ENCODE measurements around the gene F8A2. TPM values are rescaled to one million over a fixed set of nuclear protein-coding genes. Genes with fewer than 3 reads are reported as not detected.

F8A2 gene
- total and polyA plus RNA-seq, 9 of the 15 experiments (the other 6 are each of a cell fraction or from before 2014, with no cell fraction given): not detected

DNA sequence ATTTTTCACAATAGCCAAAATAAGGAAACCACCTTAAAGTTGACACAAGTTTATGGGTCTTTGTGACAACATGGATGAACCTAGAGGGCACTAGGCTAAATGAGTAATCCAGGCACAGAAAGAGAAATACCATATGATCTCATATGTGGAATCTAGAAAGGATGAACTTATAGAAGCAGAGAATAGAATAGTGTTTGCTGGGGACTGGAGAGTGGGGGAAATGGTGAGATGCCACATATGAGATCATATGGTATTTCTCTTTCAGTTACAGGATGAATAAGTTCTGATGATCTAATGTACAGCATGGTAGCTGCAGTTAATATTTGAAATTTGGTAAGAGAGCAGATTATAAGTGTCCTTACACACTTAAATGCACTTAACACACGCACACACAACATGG lies 35.9 kb downstream of the F8A2 start:
- Histone ChIP-seq H3K27ac (ENCODE audit: extremely low read depth, low read depth, low read length) (no peak overlapping the region), H3K27me3 (ENCODE audit: control insufficient read depth in 2 of 2, insufficient read depth in 2 of 2, low read length in 2 of 2) (no peaks in the 10 kb centered on the region), H3K9ac (ENCODE audit: insufficient read depth in 1 of 2, low read depth in 2 of 2, low read length in 2 of 2) (no peak overlapping the region), H2AFZ (ENCODE audit: low read depth, low read length) (no peak overlapping the region), H3K4me2 (ENCODE audit: insufficient read depth, low read length) (no peak overlapping the region), H3K9me3 (replicated peaks; ENCODE audit: control insufficient read depth, insufficient read depth, low read depth, low read length) (no peaks in the 10 kb centered on the region), H4K20me1 (replicated peaks; ENCODE audit: control insufficient read depth, insufficient read depth, low read length) (no peaks in the 10 kb centered on the region), H3K9me1 (ENCODE audit: control insufficient read depth, insufficient read depth, low read length) (no peaks in the 10 kb centered on the region), H3K36me3 (ENCODE audit: control insufficient read depth, insufficient read depth, low read length) (no peaks in the 10 kb centered on the region), H3K4me3 (no peak overlapping the region), H3K4me1 (replicated peaks in 1 of 2; ENCODE audit: control insufficient read depth in 2 of 2, insufficient read depth in 2 of 2, low read length in 2 of 2) (no peaks in the 10 kb centered on the region), H3K79me2 (ENCODE audit: control insufficient read depth, insufficient read depth, low read length) (no peaks in the 10 kb centered on the region)
- POLR2A ChIA-PET: no interaction called here
- TF ChIP-seq ZKSCAN3 (CRISPR knock-in tag; IDR thresholded peaks at IDR 0.05): no peak
- ATAC-seq: no peak
- DNase-seq (ENCODE audit: extremely low read depth in 1 of 4, low spot score in 3 of 4): no peak
- CTCF ChIA-PET (ENCODE audit: low intra/inter-chr PET ratio): no interaction called here
- intact Hi-C loops (cut with micrococcal nuclease): no loop called here
- WGBS (ENCODE audit: insufficient coverage, low coverage, missing lambda C conversion rate): 42% methylated on average over 1 of the region's 1 CpG
- in situ Hi-C loops (cut with MboI): no loop called here
- FAIRE-seq: no peak
- no TSS peak for BruUV-seq (replicated peaks)

Small RNA genes lying within 50 kb of the gene (microRNA-seq; reads per million reads assigned to microRNA genes)
- not detected for gene MIR1184-2 (ENCODE audit: borderline microRNAs expressed)

Small RNA genes lying within 50 kb of the gene (small RNA-seq; reads per million reads assigned to genes)
- not detected for gene MIR1184-2

Other genes with a start within 250 kb of the F8A2 start
- 69.5 and 83.2 TPM in 2 replicates for gene VBP1, start 165.6 kb upstream of the F8A2 start, total RNA-seq (2014; rRNA removed)
- 176 and 199 TPM in 2 replicates for gene VBP1, start 165.6 kb upstream of the F8A2 start, total RNA-seq (2014; rRNA removed; fragmentation: Illumina TruSeq; extraction: Trizol)
- gene VBP1, start 165.6 kb upstream of the F8A2 start, total RNA-seq (2015; rRNA removed; fragmentation: Illumina TruSeq; extraction: Trizol): 130 and 142 TPM in 2 replicates
- 123 and 126 TPM in 2 replicates for gene VBP1, start 165.6 kb upstream of the F8A2 start, total RNA-seq (2021)
- gene VBP1, start 165.6 kb upstream of the F8A2 start, polyA plus RNA-seq (2011; rRNA removed): 71.0 and 151 TPM in 2 replicates
- 130 and 175 TPM in 2 replicates for gene VBP1, start 165.6 kb upstream of the F8A2 start, polyA plus RNA-seq (2014; fragmentation: Illumina TruSeq; extraction: Trizol)
- gene VBP1, start 165.6 kb upstream of the F8A2 start, polyA plus RNA-seq (2014; fragmentation: Nextera tagmentation; extraction: Ambion mirVana): 100 to 1,000 TPM; 245 to 263 TPM
- gene VBP1, start 165.6 kb upstream of the F8A2 start, polyA plus RNA-seq (2014; rRNA removed): 98.8 and 113 TPM in 2 replicates
- not detected in 2 replicates for gene RAB39B, start 117.6 kb upstream of the F8A2 start, total RNA-seq (2014; rRNA removed)
- 0.04 TPM in 1 of 2 replicates, not detected in the other for gene RAB39B, start 117.6 kb upstream of the F8A2 start, total RNA-seq (2014; rRNA removed; fragmentation: Illumina TruSeq; extraction: Trizol)
- gene RAB39B, start 117.6 kb upstream of the F8A2 start, total RNA-seq (2015; rRNA removed; fragmentation: Illumina TruSeq; extraction: Trizol): not detected in 2 replicates
- 0.07 and 0.09 TPM in 2 replicates for gene RAB39B, start 117.6 kb upstream of the F8A2 start, total RNA-seq (2021)
- 0.03 TPM in 1 of 2 replicates, not detected in the other for gene RAB39B, start 117.6 kb upstream of the F8A2 start, polyA plus RNA-seq (2011; rRNA removed)
- 0.04 TPM in 1 of 2 replicates, not detected in the other for gene RAB39B, start 117.6 kb upstream of the F8A2 start, polyA plus RNA-seq (2014; fragmentation: Illumina TruSeq; extraction: Trizol)
- gene RAB39B, start 117.6 kb upstream of the F8A2 start, polyA plus RNA-seq (2014; fragmentation: Nextera tagmentation; extraction: Ambion mirVana): not detected
- not detected in 2 replicates for gene RAB39B, start 117.6 kb upstream of the F8A2 start, polyA plus RNA-seq (2014; rRNA removed)
- 37.0 and 43.1 TPM in 2 replicates for gene CLIC2, start 47.5 kb upstream of the F8A2 start, total RNA-seq (2014; rRNA removed)
- gene CLIC2, start 47.5 kb upstream of the F8A2 start, total RNA-seq (2014; rRNA removed; fragmentation: Illumina TruSeq; extraction: Trizol): 74.7 and 86.2 TPM in 2 replicates
- 52.4 and 57.7 TPM in 2 replicates for gene CLIC2, start 47.5 kb upstream of the F8A2 start, total RNA-seq (2015; rRNA removed; fragmentation: Illumina TruSeq; extraction: Trizol)
- gene CLIC2, start 47.5 kb upstream of the F8A2 start, total RNA-seq (2021): 48.7 and 58.9 TPM in 2 replicates
- 46.8 and 78.6 TPM in 2 replicates for gene CLIC2, start 47.5 kb upstream of the F8A2 start, polyA plus RNA-seq (2011; rRNA removed)
- gene CLIC2, start 47.5 kb upstream of the F8A2 start, polyA plus RNA-seq (2014; fragmentation: Illumina TruSeq; extraction: Trizol): 62.2 and 83.7 TPM in 2 replicates
- gene CLIC2, start 47.5 kb upstream of the F8A2 start, polyA plus RNA-seq (2014; fragmentation: Nextera tagmentation; extraction: Ambion mirVana): 10 to 100 TPM; 76.6 to 81.3 TPM
- gene CLIC2, start 47.5 kb upstream of the F8A2 start, polyA plus RNA-seq (2014; rRNA removed): 45.8 and 50.8 TPM in 2 replicates
- gene F8A3, start 76.5 kb downstream of the F8A2 start, total RNA-seq (2014; rRNA removed): not detected in 2 replicates
- gene F8A3, start 76.5 kb downstream of the F8A2 start, total RNA-seq (2014; rRNA removed; fragmentation: Illumina TruSeq; extraction: Trizol): not detected in 2 replicates
- not detected in 2 replicates for gene F8A3, start 76.5 kb downstream of the F8A2 start, total RNA-seq (2015; rRNA removed; fragmentation: Illumina TruSeq; extraction: Trizol)
- 0.25 TPM in 1 of 2 replicates, not detected in the other for gene F8A3, start 76.5 kb downstream of the F8A2 start, total RNA-seq (2021)
- not detected in 2 replicates for gene F8A3, start 76.5 kb downstream of the F8A2 start, polyA plus RNA-seq (2011; rRNA removed)
- gene F8A3, start 76.5 kb downstream of the F8A2 start, polyA plus RNA-seq (2014; fragmentation: Illumina TruSeq; extraction: Trizol): not detected in 2 replicates
- not detected for gene F8A3, start 76.5 kb downstream of the F8A2 start, polyA plus RNA-seq (2014; fragmentation: Nextera tagmentation; extraction: Ambion mirVana)
- not detected in 2 replicates for gene F8A3, start 76.5 kb downstream of the F8A2 start, polyA plus RNA-seq (2014; rRNA removed)
- gene SPRY3, start 230.5 kb downstream of the F8A2 start, total RNA-seq (2014; rRNA removed): 0.04 TPM in 1 of 2 replicates, not detected in the other
- gene SPRY3, start 230.5 kb downstream of the F8A2 start, total RNA-seq (2014; rRNA removed; fragmentation: Illumina TruSeq; extraction: Trizol): 0.07 and 0.10 TPM in 2 replicates
- 0.08 and 0.14 TPM in 2 replicates for gene SPRY3, start 230.5 kb downstream of the F8A2 start, total RNA-seq (2015; rRNA removed; fragmentation: Illumina TruSeq; extraction: Trizol)
- gene SPRY3, start 230.5 kb downstream of the F8A2 start, total RNA-seq (2021): 0.07 and 0.11 TPM in 2 replicates
- 0.10 and 0.12 TPM in 2 replicates for gene SPRY3, start 230.5 kb downstream of the F8A2 start, polyA plus RNA-seq (2011; rRNA removed)
- gene SPRY3, start 230.5 kb downstream of the F8A2 start, polyA plus RNA-seq (2014; fragmentation: Illumina TruSeq; extraction: Trizol): 0.07 and 0.12 TPM in 2 replicates
- under 1 TPM; 0.03 to 0.07 TPM for gene SPRY3, start 230.5 kb downstream of the F8A2 start, polyA plus RNA-seq (2014; fragmentation: Nextera tagmentation; extraction: Ambion mirVana)
- 0.07 and 0.08 TPM in 2 replicates for gene SPRY3, start 230.5 kb downstream of the F8A2 start, polyA plus RNA-seq (2014; rRNA removed)
- 6.5 and 6.9 TPM in 2 replicates for gene TMLHE, start 230.9 kb downstream of the F8A2 start, total RNA-seq (2014; rRNA removed)
- gene TMLHE, start 230.9 kb downstream of the F8A2 start, total RNA-seq (2014; rRNA removed; fragmentation: Illumina TruSeq; extraction: Trizol): 18.8 and 19.2 TPM in 2 replicates
- gene TMLHE, start 230.9 kb downstream of the F8A2 start, total RNA-seq (2015; rRNA removed; fragmentation: Illumina TruSeq; extraction: Trizol): 14.4 and 18.0 TPM in 2 replicates
- gene TMLHE, start 230.9 kb downstream of the F8A2 start, total RNA-seq (2021): 14.7 and 16.1 TPM in 2 replicates
- gene TMLHE, start 230.9 kb downstream of the F8A2 start, polyA plus RNA-seq (2011; rRNA removed): 34.3 and 40.9 TPM in 2 replicates
- gene TMLHE, start 230.9 kb downstream of the F8A2 start, polyA plus RNA-seq (2014; fragmentation: Illumina TruSeq; extraction: Trizol): 17.6 and 17.9 TPM in 2 replicates
- 10 to 100 TPM; 15.9 to 18.6 TPM for gene TMLHE, start 230.9 kb downstream of the F8A2 start, polyA plus RNA-seq (2014; fragmentation: Nextera tagmentation; extraction: Ambion mirVana)
- gene TMLHE, start 230.9 kb downstream of the F8A2 start, polyA plus RNA-seq (2014; rRNA removed): 11.8 and 12.1 TPM in 2 replicates